A549 (cell line): ENCODE measurements around the gene ITIH5. TPM values are rescaled to one million over a fixed set of nuclear protein-coding genes. Genes with fewer than 3 reads are reported as not detected.

Experiments
- ATAC-seq, 2 experiments: fragments of 200-7000 bp in 1 of 2; fragments of >200 bp in 1 of 2; cut with Nextera tagmentation in 1 of 2; cut with Tn5 transposase in 1 of 2; 3 replicates each; pipeline versions ENCODE4 v1.8.0 to v1.9.1; 2018 to 2020; ENCODE audit warnings: mild to moderate bottlenecking in 1 of 2, moderate library complexity in 1 of 2
- CTCF ChIA-PET: fragments of 300-600 bp; sonication (Branson Sonifier 250); formaldehyde crosslinking; extraction: SDS; loops from one replicate; lab custom pipeline; 2021; ENCODE audit warnings: antibody characterized with exemption, inconsistent platforms; lab: Yijun Ruan, JAX
- POLR2A ChIA-PET: fragments of 350-600 bp; formaldehyde crosslinking; extraction: SDS; loops from one replicate; lab custom pipeline; 2021; ENCODE audit warnings: antibody characterized with exemption, inconsistent platforms; lab: Yijun Ruan, JAX
- DNase-seq, 2 experiments: peaks; one replicate each; pipeline versions ENCODE4 v3.0.0 to v3.0.0-alpha.2; 2011 to 2016; ENCODE audit warnings: low read depth in 1 of 2, low spot score in 1 of 2
- FAIRE-seq: peaks from 2 replicates; lab custom pipeline; 2011; peaks lifted over from hg19 to GRCh38; lab: Jason Lieb, UNC
- H3K27ac ChIP-seq, 2 experiments: fragments of >200 bp; sonication (Bioruptor Twin); formaldehyde crosslinking; 3 replicates each; pipeline ENCODE4 v1.5.1; 2016 to 2017
- H3K4me1 ChIP-seq: fragments of >200 bp; sonication (Bioruptor Twin); formaldehyde crosslinking; 3 replicates; pipeline ENCODE4 v1.6.1; 2016
- H3K4me2 ChIP-seq: fragments of >200 bp; sonication (Bioruptor Twin); formaldehyde crosslinking; 3 replicates; pipeline ENCODE4 v1.6.1; 2016
- H3K4me3 ChIP-seq: fragments of >200 bp; sonication (Bioruptor Twin); formaldehyde crosslinking; 3 replicates; pipeline ENCODE4 v1.5.1; 2016
- H3K9me3 ChIP-seq: fragments of >200 bp; sonication (Bioruptor Twin); formaldehyde crosslinking; 3 replicates; pipeline ENCODE4 v1.6.1; 2016
- CEBPB ChIP-seq, 2 experiments: fragments of >200 bp in 1 of 2; sonication (Bioruptor Twin) in 1 of 2; formaldehyde crosslinking in 1 of 2; IDR thresholded peaks; 2 replicates each; pipeline ENCODE4 v1.6.1; 2012 to 2016
- EP300 ChIP-seq, 2 experiments: fragments of >200 bp; sonication (Bioruptor Twin); formaldehyde crosslinking; IDR thresholded peaks; 2 replicates in 1 of 2; 3 replicates in 1 of 2; pipeline ENCODE4 v1.6.1; 2016 to 2017
- FOSL2 ChIP-seq, 2 experiments: fragments of 450-650 bp in 1 of 2; fragments of >200 bp in 1 of 2; sonication (Bioruptor Twin) in 1 of 2; formaldehyde crosslinking; IDR thresholded peaks; 2 replicates each; pipeline versions ENCODE4 v1.5.0 to v1.6.1; 2016 to 2020; ENCODE audit warnings: mild to moderate bottlenecking in 1 of 2, moderate library complexity in 1 of 2
- HEYL ChIP-seq: fragments of 250-450 bp; sonication (Bioruptor Pico); IDR thresholded peaks from 2 replicates; pipeline ENCODE4 v1.8.0; 2021; ENCODE audit warnings: mild to moderate bottlenecking, moderate library complexity
- KDM5A ChIP-seq: fragments of 200-600 bp; sonication (generic); IDR thresholded peaks from 2 replicates; pipeline ENCODE4 v1.6.1; 2016; ENCODE audit warnings: antibody characterized with exemption, mild to moderate bottlenecking
- MAZ ChIP-seq: fragments of 150-350 bp; IDR thresholded peaks from 2 replicates; pipeline ENCODE4 v1.6.1; 2014; ENCODE audit warnings: antibody characterized with exemption, low read depth, low read length, borderline replicate concordance
- NFE2L2 ChIP-seq: fragments of 150-350 bp; conservative IDR thresholded peaks from 2 replicates; pipeline ENCODE4 v1.6.1; 2014; ENCODE audit warnings: low read length
- POLR2AphosphoS2 ChIP-seq: conservative IDR thresholded peaks from 2 replicates; pipeline ENCODE4 v1.6.1; 2012; ENCODE audit warnings: low read length, improper control_type of control experiment, inconsistent platforms
- RAD21 ChIP-seq, 2 experiments: fragments of >200 bp in 1 of 2; sonication (Bioruptor Twin) in 1 of 2; formaldehyde crosslinking in 1 of 2; IDR thresholded peaks in 1 of 2; conservative IDR thresholded peaks in 1 of 2; 2 replicates in 1 of 2; 3 replicates in 1 of 2; pipeline ENCODE4 v1.6.1; 2012 to 2018; ENCODE audit warnings: inconsistent platforms in 1 of 2
- REST ChIP-seq: fragments of 200-600 bp; sonication (generic); IDR thresholded peaks from 2 replicates; pipeline ENCODE4 v1.6.1; 2016; ENCODE audit warnings: antibody characterized with exemption, mild to moderate bottlenecking, moderate library complexity
- SMC3 ChIP-seq: fragments of >200 bp; sonication (Bioruptor Twin); formaldehyde crosslinking; IDR thresholded peaks from 3 replicates; pipeline ENCODE4 v1.6.1; 2018; ENCODE audit warnings: inconsistent platforms
- TFCP2L1 ChIP-seq: fragments of 250-450 bp; sonication (Bioruptor Pico); IDR thresholded peaks from 2 replicates; pipeline ENCODE4 v1.5.0; 2021; ENCODE audit warnings: mild to moderate bottlenecking
- WGBS: methylation state at CpG from one replicate; pipeline ENCODE4 v1.1.6; 2017; ENCODE audit errors: missing lambda C conversion rate; 5-methylcytosine and 5-hydroxymethylcytosine counted together
- polyA plus RNA-seq, 4 experiments: library from polyadenylated mRNA; depleted of rRNA in 3 of 4; stranded (reverse); fragments of >200 nt; fragmentation: RNase III in 1 of 4; extraction: RNeasy Plus Mini Kit Qiagen cat#74134 plus additional on column Dnase treatment in 1 of 4; gene quantifications; 2 replicates in 3 of 4; 3 replicates in 1 of 4; pipeline ENCODE4 v1.2.3, GENCODE V29; 2011 to 2017
- TF ChIP-seq, protein P1 (sequence below): fragments of >200 bp; sonication (Bioruptor Twin); formaldehyde crosslinking; IDR thresholded peaks from 3 replicates; pipeline ENCODE4 v1.5.1; 2016
- TF ChIP-seq, protein P2 (sequence below): IDR thresholded peaks from 2 replicates; pipeline ENCODE4 v1.6.1; 2012; ENCODE audit warnings: low read depth, borderline replicate concordance

Gene ITIH5
- polyA plus RNA-seq, 2 of the 4 experiments (the other 2 are of a cell fraction) = 0.03 to 0.05 TPM

DNA sequence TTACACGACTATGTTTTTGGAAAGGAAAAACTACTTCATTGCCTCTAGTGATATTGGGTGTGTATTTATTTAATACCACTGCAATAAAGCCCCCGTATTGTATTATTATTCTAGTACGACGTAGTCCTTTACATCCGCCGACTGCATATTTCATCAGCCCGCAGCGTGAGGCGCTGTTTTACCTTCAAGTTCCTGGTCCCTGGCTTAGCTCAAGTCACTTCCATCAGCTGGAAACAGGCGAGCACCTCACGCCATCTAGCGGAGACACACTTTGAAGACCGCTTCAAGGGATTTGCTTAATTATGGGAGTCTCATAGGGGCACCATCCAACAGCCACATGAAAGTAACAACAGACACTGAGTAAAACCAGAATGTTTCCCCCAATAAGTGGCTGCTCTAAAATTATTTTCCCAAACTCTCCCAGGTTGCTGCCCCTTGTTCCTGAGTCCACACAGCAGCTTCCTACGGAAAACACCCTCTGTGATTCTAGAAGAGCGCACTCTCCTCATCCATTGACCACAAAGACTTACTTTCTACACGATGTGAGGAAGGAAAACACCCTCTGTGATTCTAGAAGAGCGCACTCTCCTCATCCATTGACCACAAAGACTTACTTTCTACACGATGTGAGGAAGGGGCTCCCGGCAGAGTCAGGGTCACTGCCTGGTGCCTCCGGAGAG is 20.6 kb upstream of the ITIH5 start:
- ATAC-seq = peak; percentile 95 to 99
- CTCF ChIA-PET = interaction anchor here (0.6 to 6.9 kb wide), 46 partner anchors 8 to 1615 kb away, joined by 3 to 106 read pairs (median 4); partner anchors contain the start of genes ATP5F1C, ITIH2, ITIH5 and KIN
- no peak for FAIRE-seq
- 0 out of 3 replicates have a peak, but pooled peaks cover 4% of the 10 kb centered on the region for H3K4me1 ChIP-seq
- TF ChIP-seq KDM5A (no peak), SMC3 (peak; percentile 94), CEBPB (IDR thresholded peaks at IDR 0.05) (0 out of 4 replicates have a peak, but pooled peaks of 1 of the 2 experiments have one; percentile 10), RAD21 (conservative IDR thresholded peaks at IDR 0.05 in 1 of 2, IDR thresholded peaks at IDR 0.05 in 1 of 2) (peak; percentile 89 to 93)
- TF ChIP-seq, protein P1, sequence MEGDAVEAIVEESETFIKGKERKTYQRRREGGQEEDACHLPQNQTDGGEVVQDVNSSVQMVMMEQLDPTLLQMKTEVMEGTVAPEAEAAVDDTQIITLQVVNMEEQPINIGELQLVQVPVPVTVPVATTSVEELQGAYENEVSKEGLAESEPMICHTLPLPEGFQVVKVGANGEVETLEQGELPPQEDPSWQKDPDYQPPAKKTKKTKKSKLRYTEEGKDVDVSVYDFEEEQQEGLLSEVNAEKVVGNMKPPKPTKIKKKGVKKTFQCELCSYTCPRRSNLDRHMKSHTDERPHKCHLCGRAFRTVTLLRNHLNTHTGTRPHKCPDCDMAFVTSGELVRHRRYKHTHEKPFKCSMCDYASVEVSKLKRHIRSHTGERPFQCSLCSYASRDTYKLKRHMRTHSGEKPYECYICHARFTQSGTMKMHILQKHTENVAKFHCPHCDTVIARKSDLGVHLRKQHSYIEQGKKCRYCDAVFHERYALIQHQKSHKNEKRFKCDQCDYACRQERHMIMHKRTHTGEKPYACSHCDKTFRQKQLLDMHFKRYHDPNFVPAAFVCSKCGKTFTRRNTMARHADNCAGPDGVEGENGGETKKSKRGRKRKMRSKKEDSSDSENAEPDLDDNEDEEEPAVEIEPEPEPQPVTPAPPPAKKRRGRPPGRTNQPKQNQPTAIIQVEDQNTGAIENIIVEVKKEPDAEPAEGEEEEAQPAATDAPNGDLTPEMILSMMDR = peak; percentile 94
- TF ChIP-seq, all 56 proteins: peak for 4
- WGBS = 19% methylated on average over 20 of the region's 20 CpGs
- POLR2A ChIA-PET = no interaction called here
- Histone ChIP-seq H3K4me2 (peak overlapping the region; percentile 66), H3K4me3 (no peak overlapping the region), H3K27ac (peak overlapping the region in 1 of 2 experiments; percentile 3; a peak in 1 of 6 replicates), H3K9me3 (peaks cover 23% of the 10 kb centered on the region)
- peak; percentile 74 to 94 for DNase-seq

- ATAC-seq (peak; percentile 58 to 69; a peak in 4 of 6 replicates), DNase-seq (no peak), FAIRE-seq (no peak)
- H3K4me2 ChIP-seq = peak overlapping the region; percentile 66
- POLR2A ChIA-PET = no interaction called here
- 0 out of 3 replicates have a peak, but pooled peaks cover 4% of the 10 kb centered on the region for H3K4me1 ChIP-seq
- peaks cover 26% of the 10 kb centered on the region; the same call in 2 of the 3 replicates for H3K9me3 ChIP-seq
- TF ChIP-seq EP300 (IDR thresholded peaks at IDR 0.05) (no peak), MAZ (no peak), FOSL2 (IDR thresholded peaks at IDR 0.05) (no peak), FOSL2 (CRISPR knock-in tag; IDR thresholded peaks at IDR 0.05) (no peak), REST (no peak), CEBPB (IDR thresholded peaks at IDR 0.05) (no peak), HEYL (no peak), TFCP2L1 (CRISPR knock-in tag) (no peak), POLR2AphosphoS2 (no peak), NFE2L2 (no peak)
- TF ChIP-seq, protein P2, sequence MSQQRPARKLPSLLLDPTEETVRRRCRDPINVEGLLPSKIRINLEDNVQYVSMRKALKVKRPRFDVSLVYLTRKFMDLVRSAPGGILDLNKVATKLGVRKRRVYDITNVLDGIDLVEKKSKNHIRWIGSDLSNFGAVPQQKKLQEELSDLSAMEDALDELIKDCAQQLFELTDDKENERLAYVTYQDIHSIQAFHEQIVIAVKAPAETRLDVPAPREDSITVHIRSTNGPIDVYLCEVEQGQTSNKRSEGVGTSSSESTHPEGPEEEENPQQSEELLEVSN = no peak
- TF ChIP-seq, all 56 proteins: peak for 0
- WGBS = 41% methylated on average over 13 of the region's 13 CpGs
- CTCF ChIA-PET = interaction anchor here (0.6 to 6.9 kb wide), 44 partner anchors 9 to 1616 kb away, joined by 3 to 106 read pairs (median 4); partner anchors contain the start of genes ATP5F1C, ITIH2, ITIH5 and KIN
- no peak overlapping the region for H3K4me3 ChIP-seq
- H3K27ac ChIP-seq = peak overlapping the region; percentile 3 to 13; a peak in 2 of 6 replicates
Measured at GRCh38 chr10:7686351-7687171, 19.8 kb upstream of the ITIH5 start.
